Stimulated activated CD4-positive, alpha-beta T cell treated with anti-CD3 and anti-CD28 coated beads, Interleukin-12 subunit alpha, Interleukin-12 subunit beta, amount 100 ng/mL, for 48 hours (primary cell): ENCODE results near the gene AOAH.

ENCODE experiments used
- DNase-seq, 3 donors: peaks; one replicate each; pipeline ENCODE4 v3.0.0-alpha.2; 2020; ENCODE audit warnings: low read depth in 2 of 3, low spot score in 1 of 3

AOAH gene, protein sequence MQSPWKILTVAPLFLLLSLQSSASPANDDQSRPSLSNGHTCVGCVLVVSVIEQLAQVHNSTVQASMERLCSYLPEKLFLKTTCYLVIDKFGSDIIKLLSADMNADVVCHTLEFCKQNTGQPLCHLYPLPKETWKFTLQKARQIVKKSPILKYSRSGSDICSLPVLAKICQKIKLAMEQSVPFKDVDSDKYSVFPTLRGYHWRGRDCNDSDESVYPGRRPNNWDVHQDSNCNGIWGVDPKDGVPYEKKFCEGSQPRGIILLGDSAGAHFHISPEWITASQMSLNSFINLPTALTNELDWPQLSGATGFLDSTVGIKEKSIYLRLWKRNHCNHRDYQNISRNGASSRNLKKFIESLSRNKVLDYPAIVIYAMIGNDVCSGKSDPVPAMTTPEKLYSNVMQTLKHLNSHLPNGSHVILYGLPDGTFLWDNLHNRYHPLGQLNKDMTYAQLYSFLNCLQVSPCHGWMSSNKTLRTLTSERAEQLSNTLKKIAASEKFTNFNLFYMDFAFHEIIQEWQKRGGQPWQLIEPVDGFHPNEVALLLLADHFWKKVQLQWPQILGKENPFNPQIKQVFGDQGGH

DNA sequence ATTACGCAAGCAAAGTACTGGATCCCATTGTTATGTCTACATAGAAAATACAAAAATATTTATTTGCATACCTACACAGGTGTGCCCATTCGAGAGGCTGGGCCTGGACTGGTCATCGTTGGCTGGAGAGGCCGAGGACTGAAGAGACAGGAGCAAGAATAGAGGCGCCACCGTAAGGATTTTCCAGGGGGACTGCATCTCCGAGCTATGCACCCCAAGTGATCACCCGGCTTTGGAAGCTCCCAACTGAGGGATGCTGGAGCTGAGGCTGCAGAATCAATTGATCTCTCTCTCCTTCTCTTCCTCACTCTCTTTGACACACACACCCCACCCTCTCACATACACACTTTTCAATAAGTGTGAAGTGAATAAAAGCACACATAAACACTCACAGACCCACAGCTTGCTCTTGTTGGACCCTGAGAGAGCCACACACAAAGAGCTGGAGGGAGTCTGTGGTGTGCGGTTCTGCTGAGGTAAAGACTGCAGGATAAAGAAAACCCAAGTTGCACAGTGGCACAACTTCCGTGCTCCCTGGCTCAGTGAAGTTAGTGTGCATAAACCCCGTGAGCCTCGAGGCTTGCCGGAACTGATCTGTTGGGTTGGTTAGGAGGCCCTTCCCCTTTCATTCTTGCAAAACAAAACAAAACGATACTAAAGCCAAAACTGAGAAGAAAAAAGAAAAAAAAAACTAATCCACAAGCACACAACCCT, at the start of gene AOAH:
AOAH (minus strand) TSS at position 544 of the 714 bp plus-strand sequence; CDS start at position 198, 346 bp downstream.
- peak; percentile 48 to 67 (median 51) for DNase-seq

DNA sequence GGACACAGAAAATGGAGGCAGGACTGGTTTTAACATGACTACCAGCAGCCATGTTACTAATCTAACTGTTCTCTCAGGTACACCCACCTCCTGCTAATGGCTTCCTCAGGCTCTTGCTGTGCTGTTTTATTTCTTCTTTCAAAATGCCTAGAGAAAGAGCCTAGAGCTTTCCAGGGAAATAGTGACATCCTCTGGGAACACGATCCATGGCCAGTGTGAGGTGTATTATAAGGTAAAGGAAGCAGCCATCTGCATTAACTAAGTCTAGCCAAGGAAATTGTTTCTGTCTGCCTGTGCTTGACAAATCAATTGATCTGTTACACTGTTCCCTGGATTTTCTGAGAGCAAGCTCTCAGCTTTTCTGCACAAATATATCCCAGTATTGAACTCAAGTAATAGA, 42.2 kb upstream of the AOAH start:
- DNase-seq: no peak

DNA sequence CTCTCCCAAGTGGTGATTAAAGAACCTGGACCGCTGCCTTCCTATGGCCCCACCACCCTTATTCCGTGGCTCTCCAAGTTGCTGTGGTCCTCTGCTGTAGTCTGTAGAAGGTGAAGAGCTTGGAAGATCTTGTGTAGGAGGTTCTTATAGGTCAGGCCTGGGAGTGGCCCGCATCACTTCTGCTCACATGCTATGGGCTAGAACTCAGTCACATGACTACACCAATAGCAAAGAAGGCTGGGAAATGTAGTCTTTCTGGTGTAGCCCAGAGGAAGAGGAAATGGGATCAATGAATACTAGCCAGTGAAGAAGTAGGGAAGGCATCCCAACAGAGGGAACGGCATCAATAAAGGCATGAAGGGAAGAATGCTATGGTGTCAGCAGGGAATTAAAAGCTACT, 41.3 kb upstream of the AOAH start:
- DNase-seq: no peak

DNA sequence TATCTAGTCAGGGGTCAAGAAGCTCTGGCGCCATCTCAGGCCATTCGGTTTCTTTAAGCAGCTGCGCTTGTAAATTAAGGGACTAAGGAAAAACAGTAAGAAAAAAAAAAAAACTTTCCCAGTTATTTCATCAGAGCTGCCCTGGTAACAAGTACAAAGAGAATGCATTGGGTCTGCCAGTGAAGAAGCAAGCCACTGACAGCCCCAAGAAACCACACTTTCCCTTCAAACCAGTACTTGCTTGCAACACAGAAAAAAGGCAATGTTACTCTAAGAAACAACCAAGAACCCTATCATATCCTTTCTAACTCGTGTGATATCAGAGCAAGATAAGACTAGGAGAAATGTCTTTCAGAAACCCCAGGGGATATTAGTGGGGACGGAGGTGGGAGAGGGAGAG, 40.6 kb upstream of the AOAH start:
- no peak for DNase-seq

DNA sequence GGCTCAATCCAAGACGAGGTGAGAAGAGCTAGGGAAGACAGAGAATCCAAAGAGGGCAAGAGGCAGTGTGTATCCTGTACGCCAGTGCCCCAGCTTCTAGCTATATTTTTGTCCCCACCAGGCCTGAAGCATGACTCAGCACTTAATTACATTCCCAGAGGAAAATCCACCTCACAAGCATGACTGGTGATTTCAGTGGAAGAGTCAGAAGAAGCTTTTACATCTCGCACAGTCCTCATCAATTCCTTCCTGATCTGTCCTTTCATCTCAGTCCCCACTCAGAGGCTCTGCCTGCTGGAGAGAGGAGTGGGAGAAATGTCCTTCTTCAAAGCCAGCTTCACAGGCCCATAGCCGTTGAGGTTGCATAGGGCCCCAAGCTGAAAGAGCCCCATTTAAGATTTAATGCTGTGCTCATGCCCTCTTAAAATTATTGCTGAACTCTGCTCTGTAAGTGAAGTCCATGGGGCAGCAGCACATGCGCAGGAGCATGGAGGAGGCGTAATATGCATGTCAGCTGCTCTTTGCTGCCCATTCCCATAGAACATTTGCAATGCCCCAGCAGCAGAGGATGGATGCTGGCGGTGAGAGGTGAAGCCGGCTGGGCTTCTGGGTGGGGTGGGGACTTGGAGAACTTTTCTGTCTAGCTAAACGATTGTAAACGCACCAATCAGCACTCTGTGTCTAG, 39.0 kb upstream of the AOAH start:
- DNase-seq: no peak

DNA sequence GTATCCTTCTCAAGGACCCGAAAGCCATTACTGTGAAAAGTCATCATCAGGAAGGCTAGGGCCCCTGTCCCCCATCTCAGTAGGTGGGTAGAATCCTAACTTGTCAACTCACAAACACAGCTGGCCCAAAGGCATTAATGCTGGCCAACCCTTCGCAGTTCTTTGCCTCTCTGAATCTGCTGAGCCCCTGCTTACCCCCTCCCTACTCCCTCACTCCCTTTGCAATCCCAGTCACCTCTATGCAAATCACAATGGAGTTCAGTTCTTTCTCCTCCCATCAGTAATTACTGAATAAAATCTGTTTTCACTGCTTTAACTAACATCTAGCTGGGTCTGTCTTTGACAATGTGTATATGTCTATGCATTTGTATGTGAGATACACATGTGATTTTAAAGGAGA, 38.1 kb upstream of the AOAH start:
- DNase-seq: no peak

DNA sequence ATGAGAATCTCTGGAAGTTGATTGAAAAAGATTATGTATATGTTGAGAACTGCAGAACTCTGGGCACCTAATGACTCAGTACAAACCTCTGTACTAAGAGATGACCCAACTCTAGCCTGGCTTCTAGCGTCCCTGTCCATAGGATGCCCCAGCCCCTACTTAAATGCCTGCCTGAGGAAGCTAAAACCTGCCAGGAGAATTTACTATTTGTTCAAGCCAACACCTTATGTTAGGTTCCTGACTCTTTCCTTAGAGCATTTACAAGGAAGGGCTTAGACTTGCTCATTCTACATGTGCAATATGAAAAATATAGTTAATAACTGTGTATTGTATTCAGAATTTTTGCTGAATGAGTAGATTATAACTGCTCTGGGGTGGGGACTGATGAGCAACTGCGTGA, 37.5 kb upstream of the AOAH start:
- DNase-seq: no peak

DNA sequence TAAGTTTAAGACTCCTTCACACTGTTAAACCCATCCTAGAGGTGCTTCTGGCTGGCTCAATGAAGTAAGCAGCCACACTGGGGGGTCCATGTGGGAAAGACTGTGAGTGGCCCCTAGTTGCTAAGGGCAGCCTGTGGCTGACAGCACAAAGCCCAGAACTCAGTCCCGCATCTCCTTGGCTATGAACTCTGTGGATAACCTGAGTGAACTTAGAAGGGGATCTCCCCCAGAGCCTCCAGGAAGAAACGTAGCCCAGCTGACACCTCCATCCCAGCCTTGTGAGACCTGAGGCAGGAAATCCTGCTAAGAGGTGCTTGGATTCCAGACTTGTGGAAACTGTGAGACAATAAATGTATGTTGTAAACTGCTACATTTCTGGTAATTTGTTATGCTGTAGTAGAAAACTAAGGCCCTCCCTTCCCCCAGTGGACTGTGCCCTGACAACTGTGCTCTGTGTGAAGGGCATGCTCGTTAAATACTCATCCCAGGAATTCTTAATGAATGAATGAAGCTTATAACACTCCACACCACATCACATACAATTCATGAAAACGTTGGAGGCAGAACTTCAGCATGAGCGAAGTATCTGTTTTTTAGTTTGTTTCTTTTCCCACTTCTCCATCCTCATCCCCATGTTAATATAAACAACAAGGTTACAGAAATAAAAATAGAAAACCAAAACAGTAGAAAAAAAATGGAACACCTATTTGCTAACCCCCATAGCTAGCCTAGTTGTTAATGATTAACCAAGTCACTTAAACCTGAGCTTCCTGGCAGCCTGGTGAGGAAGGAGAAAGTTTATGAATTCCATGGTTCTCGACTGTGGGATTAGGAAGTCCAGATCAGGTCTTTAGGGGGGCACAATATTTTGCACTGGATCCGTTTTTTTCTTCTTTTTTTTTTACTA, 36.8 kb upstream of the AOAH start:
- DNase-seq: no peak

DNA sequence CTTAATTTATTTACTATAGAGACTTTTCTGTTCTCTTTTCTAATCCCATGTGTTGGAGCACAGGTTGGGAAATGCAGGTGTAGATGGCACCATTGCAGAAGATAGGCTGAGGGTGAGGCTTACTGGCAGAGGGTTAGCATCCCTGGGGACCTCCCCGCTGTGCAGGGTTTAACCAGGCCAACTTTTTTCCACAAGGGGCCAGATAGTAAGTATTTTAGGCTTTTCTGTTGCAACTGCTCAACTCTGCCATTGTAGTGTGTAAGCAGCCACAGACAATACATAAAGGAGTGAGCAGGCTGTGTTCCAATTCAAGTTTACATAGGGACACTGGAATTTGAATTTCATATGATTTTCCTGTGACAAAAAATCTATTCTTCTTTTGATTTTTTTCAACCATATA, 34.6 kb upstream of the AOAH start:
- no peak for DNase-seq

DNA sequence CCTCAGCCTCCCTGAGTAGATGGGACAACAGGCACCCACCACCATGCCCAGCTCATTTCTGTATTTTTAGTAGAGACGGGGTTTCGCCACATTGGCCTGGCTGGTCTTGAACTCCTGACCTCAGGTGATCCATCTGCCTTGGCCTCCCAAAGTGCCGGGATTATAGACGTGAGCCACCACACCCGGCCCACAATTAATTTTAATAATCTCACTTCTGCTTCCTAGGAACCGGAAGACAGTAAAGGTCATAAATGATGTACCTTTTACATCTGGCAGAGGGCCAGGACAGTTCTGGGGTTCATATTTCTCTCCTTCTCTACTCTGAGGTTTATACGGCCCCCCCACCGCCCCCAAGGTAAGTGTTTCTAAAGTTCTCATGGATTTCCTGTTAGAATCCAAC, 31.2 kb upstream of the AOAH start:
- DNase-seq: no peak

DNA sequence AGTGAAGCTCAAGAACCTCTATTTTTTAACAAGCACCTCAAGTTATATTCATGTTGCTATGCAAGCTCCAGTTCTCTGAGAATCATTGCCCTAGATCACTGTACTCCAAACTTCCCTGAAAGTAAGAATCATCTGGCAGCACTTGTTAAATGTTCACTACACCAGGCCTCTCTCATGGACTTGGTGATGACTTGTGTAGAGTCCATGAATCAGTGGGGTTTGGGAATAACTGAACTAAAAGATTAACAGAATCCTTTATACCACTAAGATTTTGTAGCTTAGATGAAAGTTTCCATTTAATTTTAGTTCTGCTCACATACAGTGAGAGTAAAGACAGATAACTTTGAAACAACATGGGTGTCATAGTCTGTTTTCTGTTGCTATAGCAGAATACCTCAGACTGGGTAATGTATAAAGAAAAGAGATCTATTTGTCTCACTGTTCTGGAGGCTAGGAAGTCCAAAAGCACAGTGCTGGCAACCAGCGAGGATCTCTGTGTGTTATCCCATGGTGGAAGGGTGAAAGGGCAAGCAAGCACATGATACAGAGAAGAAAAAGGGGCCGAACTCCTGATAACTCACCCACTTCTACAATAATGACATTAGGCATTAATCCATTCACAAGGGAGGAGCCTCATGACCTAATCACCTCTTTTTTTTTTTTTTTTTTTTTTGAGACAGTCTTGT, 27.9 kb upstream of the AOAH start:
- DNase-seq: no peak

DNA sequence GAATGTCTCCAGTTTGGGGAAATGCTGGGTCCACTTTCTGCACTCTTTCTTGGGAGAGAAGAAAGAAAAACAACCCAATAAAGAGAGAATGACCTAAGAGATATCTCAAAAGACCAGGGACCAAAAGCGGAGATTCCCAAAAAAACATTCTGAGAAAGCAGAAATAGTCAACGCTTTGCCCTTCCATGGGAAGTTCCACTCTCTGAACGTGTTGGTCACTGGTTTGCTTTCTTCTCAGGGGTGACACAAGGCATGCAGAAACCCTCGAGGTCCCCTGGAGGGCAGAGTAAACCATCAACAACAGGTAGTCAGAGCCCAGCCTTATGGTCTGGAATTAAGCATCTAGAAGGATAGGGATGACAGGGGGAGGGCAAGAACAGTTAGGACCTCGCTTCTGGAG, 26.2 kb upstream of the AOAH start:
- DNase-seq: no peak

DNA sequence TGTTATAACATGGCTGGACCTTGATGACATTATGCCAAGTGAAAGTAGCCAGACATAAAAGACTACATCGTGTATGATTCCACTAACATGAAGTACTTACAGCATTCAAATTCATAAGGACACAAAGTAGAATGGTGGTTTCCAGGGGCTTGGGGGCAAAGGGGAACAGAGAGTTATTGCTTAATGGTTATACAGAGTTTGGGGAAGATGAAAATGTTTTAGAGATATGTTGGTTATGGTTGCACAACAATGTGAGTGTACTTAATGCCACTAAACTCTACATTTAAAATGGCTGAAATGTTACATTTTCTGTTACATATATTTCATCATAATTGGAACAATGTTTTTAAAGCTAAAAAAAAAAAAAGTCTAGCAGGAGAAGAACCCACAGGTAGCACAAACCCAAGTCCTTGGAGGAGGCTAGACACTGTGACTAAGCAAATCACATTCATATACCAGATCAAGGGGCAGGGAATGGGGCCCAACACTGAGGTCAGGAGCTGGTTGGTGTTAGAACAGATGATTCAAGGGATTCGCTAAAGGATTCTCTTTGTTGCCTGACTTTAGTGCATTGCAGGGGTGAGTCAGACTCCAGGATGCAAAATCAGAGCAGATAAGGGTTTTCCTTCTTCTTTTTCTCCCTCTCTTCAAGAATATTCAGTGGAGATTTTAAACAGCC, 25.1 kb upstream of the AOAH start:
- no peak for DNase-seq

DNA sequence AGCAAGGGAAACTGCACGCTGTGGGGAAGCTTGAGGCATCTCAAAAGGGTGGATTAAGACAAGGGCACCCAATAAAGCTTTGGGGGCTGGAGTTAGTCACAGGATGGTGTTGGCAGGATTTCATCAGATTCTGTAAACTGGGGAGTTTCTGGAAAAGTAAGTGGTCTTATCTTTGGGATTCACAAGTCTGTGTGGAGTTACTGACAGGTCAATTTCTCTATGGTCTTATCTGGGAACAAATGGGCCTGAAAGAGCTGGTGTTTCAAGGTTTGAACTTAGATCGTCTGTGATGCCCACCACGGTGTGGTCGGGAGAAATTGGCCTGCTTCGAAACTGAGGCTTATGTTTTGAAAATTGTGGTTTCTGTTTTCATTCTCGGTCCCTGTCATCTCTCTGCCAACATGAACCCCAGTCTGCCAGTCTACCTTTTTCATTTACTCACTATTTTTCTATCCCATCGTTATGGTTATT, 23.8 kb upstream of the AOAH start:
- no peak for DNase-seq

DNA sequence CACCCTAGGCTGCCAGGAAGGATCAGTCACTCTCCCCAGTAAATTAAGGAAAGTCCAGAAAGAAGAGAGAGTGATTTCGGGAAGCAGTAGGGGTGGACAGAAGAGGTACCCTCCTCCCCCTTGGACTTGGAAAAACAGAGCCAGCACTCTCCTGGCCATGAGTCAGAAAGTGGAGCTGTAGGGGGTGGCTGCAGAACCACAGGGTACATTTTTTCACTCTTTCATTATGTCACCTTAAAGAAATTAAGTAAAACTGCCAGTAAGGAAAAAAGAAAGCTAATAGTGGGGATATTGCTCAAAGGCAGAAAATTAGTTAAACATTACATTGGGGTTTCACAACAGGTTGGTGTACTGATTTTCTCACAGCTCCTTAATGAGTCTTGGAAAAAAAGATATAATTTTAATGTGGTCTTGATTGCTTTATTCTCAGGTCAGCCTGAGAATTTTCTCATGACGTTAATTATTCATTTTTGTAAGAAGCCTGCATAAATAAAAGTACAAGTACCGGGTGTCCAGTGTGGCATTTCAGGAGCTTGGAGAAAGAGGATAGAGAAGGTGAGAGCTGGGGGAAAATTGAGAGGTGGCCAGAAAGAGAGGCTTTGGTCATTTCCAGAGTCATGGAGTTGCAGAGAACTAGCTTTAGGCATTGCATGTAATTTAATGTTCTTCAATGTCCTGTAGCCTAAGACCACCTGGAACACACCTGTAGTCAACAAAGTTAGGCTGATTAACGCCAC, 23.2 kb upstream of the AOAH start:
- DNase-seq: no peak

DNA sequence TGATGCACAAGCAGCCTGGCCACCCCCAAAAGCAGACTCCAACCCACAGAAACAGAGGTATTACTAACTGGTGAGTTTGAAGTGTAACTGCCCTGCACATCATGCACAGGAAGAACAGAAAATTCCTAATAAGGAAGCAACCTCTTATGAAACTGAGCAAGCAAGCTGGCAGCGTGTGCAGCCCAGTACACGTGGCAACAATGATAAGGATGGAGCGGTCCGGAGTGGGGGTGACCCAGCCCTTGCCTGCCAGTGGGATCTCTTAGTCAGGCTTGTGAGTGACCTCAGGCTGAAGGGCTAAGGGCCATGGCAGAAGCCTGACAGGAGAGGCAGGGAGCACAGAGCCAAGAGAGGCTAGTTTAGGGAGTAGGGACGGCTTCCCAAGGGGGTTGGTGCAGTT, 22.1 kb upstream of the AOAH start:
- DNase-seq: no peak

DNA sequence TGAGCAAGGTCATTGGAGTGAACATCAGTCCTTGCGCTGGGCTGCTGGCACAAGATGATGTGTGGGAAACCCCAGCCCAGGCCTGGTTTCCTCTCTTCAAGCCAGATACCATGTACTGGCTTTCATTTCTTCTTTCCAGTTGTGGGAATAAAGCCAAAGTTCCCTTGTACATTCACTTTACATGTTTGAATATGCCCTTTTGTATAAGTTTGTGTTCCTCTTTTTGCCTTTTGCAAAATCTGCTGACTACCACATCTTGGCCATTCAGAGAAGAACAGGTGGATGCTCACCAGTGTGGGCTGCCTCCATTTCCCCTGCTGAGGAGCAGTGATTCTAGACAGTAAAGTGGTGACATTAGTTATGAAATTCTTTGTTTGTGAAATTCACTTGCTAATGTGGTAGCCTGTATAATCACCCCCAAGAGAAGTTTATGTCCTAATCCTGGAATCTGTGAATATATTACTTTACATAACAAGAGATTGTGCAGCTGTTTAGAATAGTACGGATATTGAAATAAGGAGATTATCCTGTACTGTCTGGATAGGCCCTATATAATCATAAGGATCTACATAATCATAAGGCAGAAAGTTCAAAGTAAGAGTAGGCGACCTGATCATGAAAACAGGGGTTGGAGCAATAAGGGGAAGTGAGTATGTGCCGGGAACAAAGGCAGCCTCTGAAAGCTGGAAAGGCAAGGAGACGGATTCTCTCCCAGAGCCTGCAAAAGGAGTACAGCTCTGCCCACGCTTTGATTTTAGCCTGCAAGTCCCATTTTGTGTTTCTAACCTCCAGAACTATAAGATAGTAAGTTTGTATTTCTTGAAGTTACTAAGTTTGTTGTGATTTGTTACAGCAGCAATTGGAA, 18.8 kb upstream of the AOAH start:
- no peak for DNase-seq

DNA sequence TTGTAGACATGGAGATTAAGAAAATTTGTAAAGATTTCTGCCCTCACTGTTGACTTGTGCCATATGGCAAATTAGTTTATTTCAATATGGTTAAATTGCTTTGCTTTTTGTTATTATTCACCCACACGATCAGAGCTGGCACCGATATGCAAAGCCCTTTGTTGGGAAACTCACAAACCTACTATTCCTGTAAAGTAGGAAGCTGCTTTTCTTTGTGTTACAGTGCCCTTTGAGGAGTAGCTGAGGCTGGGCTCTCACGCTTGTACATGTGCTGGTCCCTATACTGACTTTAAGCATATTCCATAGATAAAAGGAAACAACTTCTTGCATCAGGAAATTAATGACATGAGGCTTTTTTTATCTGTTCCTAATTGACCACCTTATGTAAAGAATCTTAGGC, 17.6 kb upstream of the AOAH start:
- no peak for DNase-seq
